ENCODE measurements around the gene MMD.
"Not testable (repeated sequence)": the region's sequence is repeated elsewhere in the genome, so short reads cannot be mapped to it uniquely, and the experiment has no call there.

Gene MMD

GRCh38 chr17:55443904-55444303 is 22.3 kb upstream of the MMD start:
- DNase-seq, result no peak

- DNase-seq, result no peak
Measured at GRCh38 chr17:55442953-55443683, 21.5 kb upstream of the MMD start.

GRCh38 chr17:55442462-55442861 is 20.8 kb upstream of the MMD start:
- no peak for DNase-seq

GRCh38 chr17:55441544-55441943 is 19.9 kb upstream of the MMD start:
- no peak for DNase-seq

DNA sequence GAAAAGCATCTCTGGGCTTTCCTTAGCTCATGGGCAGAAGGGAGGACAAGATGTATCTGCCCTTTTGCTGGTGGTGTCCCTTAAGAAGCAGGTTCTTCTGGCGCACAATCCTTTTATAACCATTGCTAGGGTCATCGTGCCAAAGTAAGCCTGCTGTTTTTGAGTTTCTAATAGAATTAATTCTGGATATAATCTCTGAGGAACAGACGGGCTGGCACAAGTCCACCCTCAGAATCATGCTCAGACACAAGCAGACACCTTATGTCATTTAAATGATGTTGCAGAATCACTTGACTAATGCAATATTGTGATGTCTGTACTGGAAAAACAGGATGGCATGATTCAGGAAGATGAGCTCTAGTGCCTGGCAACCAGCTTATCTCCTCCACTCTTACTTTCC is 18.8 kb upstream of the MMD start:
- DNase-seq, result peak in 3 of 4 experiments; percentile 22 to 51 (median 41)

DNA sequence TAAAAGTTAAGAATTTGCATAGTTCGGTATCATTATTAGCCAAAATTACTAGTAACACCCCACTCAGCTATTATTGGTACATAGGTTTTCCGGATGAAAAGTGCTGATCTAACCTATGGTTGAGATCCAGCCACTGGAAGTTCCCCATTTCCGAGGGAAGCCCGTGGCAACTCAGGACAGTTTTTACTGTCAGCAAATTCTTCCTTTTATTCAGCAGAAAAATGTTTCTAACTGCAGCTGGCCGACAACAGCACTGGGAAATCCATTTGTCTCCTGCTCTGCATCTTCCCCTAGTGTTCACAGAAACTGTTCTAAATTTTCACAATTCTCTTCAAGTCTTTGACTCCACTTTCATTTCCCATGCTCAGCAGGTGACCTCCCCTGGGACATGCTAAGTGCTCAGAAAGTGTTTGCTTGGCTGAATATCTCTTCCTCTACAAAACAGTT is 15.5 kb upstream of the MMD start:
- peak; percentile 73 to 91 (median 86) for DNase-seq

- DNase-seq, result no peak
Measured at GRCh38 chr17:55436224-55437158, 14.9 kb upstream of the MMD start.

DNA sequence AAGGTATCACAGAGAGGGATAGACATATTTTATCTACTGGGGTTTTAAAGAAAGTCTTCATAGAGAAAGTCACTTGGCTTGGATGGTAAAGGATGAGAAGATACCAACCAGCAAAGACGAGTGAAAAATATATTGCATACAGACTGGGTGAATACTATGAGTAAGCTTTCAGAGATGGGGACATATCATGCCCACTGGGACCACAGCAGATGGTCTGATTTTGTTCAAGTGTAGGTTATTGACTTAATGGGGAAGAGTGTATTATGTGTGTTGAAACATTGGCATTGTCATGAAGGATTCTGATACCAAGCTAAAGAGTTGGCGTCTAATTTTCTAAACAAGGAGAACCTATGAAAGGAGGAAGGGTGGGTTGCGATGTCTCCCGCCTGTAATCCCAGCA is 13.8 kb upstream of the MMD start:
- no peak for DNase-seq

DNA sequence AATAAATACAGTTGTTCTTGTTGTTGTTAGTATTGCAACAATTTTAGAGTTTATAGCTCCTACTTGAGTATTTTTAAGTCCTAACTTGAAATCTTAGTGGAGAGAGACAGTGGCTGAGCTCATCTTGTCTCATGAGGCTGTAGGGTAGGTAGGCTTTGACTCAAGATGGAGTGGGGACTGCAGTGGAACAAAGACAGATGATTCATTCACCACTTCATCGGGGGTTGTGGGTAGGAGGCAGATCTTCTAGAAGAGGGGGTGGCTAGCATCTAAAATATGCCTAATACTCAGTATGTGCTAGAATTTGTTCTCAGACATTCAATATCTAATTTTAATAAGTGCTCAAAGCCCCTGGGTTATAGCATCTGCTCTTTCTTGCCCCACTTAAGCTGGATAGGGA is 13.1 kb upstream of the MMD start:
- DNase-seq, result peak in 3 of 4 experiments; percentile 34 to 65 (median 56)

DNA sequence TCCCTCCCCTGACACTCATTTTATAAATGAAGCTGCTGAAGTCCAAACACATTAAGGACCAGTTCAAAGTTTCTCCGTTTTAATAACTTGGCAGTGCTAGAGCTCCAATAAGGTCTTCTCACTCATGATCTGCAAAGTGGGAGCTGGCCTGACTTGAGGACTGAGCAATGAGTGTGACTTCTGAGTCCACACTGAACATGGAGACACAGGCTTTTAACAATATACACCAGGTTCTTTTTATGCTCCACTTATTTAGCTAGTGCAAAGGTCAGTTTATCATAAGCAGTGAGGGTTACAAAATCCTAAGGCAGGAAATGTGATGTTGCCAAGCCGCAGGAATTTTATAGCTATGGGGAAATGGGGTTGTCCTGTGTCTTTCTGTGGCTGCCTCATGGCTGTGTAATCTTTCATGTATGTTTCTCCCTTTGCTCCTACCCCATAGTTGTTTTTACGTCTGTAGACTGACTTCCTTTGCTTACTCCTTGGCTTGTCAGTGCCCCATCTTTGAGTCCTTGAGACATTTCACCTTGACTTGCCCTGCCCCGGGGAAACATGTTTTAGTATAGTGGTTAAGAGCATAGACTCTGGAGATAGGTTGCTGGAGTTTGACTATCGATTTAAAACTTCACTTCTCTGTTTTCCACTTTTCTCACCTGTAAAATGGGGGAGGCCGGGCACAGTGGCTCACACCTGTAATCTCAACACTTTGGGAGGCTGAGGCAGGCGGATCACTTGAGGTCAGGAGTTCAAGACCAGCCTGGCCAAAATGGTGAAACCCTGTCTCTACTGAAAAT is 12.2 kb upstream of the MMD start:
- DNase-seq, result peak; percentile 54 to 75 (median 64)

GRCh38 chr17:55433029-55433628 is 11.5 kb upstream of the MMD start:
- no peak for DNase-seq

DNA sequence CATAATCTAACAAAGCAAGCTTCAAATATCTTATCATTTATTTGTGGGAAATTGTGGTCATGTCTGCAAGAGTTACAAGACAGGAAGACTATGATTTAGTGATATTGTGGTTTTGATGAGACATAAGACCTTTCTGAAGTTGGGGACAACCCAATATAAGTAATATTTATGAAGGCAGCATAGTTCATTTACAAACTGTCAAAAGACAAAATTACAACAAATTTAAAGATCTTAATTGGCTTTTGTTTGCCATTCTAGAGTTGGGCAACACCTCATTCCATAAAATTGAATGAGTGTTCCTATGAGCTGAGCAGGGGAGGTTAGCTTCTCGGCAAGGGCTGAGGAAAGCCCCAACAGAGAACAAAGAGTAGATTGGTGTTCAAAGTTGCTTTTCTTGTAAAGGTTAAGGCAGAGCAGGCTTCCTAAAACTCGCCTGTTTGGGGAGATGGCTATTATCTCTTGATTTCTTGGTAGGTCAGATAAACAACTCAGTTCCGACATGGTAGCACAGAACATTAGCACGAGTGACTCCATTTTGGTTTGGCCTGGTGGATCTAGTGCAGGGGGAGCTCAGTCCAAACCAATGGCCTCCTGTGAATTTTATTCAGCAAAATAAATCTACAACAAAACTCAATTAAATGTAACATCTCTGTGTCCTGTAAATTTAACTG is 10.9 kb upstream of the MMD start:
- DNase-seq, result no peak

DNA sequence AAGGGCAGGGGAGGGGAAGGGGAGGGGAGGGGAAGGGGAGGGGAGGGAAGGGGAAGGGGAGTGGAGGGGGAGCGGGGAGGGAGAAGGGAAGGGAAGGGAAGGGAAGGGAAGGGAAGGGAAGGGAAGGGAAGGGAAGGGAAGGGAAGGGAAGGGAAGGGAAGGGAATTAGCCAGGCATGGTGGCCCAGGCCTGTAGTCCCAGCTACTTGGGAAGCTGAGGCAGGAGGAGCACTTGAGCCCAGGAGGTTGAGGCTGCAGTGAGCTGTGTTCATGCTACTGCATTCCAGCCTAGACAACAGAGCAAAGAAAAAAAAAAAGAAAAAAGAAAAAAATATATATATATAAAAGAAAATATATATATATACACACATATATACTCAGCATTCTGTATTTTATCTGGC is 10.3 kb upstream of the MMD start:
- not testable (repeated sequence) for DNase-seq

- peak; percentile 21 to 44 (median 42) for DNase-seq
Measured at GRCh38 chr17:55430541-55431288, 9.1 kb upstream of the MMD start.

DNA sequence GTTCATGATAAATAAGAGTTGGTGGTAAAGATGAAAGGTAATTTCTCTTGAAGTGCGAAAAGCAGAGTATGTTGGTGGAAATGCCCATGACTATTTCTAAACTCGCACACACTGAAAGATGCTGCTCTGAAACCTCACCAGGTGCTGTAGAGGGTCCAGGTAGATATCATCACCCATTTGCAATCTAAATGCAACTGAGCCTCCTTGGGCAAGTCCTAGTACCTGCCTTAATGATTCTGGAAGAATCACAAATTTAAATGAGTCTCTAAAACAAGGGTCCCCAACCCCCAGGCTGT is 5.9 kb upstream of the MMD start:
- DNase-seq, result no peak

DNA sequence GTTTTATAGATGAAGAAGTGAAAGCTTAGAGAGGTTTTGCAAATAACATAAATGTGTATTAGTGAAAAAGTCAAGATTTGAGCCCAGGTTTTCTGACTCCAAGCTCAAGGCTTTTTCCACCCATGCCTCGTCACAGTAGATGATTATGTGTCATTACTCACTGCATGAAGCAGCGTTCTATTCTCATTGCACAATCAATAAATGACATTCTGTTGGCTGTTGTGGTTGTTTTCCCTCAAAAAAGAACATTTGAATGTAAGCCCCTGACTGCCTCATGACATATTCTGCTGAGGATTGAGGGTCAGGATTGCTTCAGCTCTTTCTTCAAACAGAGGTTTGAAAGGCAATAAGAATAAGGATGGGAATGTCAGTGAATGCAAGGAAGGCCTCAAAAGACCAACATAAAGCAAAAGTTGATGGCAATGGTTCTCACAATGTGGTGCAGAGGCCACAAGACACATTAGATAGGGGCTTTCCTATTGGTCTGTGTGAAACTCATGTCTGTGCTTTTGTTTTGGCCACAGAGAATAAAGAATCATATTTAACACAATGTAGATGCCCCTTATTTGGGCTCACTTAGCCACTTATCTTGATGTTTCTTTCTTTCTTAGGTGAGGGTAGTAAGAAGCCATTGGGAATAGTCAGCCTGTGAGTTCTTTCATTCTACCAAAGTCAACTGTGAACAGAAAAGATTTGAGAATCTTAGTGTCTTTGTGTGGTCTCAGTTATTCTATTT is 5.4 kb upstream of the MMD start:
- peak; percentile 43 to 79 (median 57) for DNase-seq

- DNase-seq, result no peak
Measured at GRCh38 chr17:55424893-55425540, 3.4 kb upstream of the MMD start.

- DNase-seq, result no peak
Measured at GRCh38 chr17:55423535-55423934, 1.9 kb upstream of the MMD start.

DNA sequence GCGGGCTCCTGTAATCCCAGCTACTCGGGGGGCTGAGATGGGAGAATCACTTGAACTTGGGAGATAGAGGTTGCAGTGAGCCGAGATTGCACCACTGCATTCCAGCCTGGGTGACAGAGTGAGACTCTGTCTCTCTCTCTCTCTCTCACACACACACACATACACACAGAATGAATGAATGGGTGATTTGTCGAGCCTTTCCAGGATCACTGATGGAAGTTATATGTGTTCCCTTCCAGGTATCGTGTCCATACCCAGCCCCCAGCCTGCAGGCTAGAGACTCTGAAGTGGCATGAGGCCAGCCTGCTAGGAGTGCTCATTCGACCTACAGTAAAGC is 1.2 kb upstream of the MMD start:
- DNase-seq, result not testable (repeated sequence)

DNA sequence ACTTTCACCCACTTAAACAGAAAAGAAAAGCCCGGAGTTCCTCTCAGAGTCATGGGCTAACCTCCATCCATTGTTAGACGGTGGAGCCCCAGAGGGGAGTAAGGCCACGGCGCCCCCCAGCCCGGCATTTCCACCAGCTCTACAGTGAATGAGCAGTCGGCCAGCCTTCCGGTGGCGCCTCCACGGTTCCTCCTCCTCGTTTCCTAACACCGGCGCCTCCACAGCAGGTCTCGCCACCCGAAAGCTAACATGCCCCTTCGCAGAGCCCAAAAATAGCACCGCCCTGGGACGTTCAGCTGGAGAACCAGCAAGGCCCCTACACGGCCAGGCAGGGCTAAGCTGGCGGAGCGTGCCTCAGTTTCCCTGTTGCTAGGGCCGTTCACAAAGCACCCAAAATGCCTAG is 858 bp downstream of the MMD start:
- peak; percentile 34 to 69 (median 56) for DNase-seq
